Activated naive CD4-positive, alpha-beta T cell treated with anti-CD3 and anti-CD28 coated beads, Interleukin-2, amount 50 U/mL, for 16 hours (primary cell): ENCODE results near the gene VIPR2.
"Not testable (repeated sequence)": the region's sequence is repeated elsewhere in the genome, so short reads cannot be mapped to it uniquely, and the experiment has no call there.

Experiments
- DNase-seq: peaks from one replicate; pipeline ENCODE4 v3.0.0-alpha.2; 2020

The VIPR2 gene

GRCh38 chr7:159017741-159018140 lies 126.9 kb downstream of the VIPR2 start:
- DNase-seq: no peak

- no peak for DNase-seq
These were observed 127.5 kb downstream of the VIPR2 start for GRCh38 chr7:159017210-159017609.

GRCh38 chr7:159016591-159016990 lies 128.1 kb downstream of the VIPR2 start:
- no peak for DNase-seq

DNA sequence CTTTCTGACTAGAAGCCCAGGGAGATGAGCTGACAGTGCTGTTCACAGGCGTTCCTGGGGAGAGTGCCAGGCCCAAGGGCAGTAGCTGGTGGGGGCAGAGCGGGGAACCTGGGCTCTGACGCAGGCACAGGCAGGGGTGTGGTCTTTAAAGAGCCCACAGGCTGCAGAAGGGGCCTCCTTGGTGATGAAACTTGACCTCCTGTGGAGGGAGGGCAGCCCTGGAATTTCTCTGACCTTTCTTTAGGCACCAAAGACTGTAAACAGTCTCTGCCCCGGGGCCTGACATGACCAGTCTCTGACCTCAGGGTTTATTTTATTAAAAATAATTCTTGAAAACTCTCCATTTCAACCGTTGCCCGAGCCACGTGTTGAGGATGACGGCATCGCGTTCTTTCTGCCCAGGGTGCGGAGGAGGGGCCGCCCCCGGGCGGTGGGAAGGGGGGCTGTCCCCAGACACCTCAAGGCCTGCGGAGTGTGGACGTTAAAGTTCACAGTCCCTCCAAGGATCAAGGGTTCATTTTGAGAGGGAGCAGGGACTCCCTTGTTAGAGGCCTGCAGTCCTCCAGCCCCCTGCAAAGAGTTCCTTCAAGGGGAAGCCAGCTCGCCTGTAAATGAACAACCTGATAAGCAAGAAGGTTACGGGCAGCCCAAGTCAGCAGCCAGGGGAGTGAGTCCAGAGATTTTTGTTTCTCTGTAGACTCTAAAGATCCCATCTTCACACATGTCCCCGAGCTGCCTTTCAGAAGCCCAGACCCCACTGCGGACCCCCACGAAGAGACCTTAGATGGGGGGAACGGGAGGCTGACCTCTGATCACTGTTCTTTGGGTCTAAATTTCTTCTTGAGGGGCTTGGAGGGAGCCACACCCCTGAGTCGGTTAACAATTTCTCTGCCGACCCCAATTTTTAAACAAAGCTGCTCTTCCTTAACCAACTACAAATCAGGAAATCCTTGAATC lies 128.9 kb downstream of the VIPR2 start:
- no peak for DNase-seq

- DNase-seq: no peak
These were observed 129.6 kb downstream of the VIPR2 start for GRCh38 chr7:159015081-159015453.

GRCh38 chr7:159014297-159015062 lies 130.2 kb downstream of the VIPR2 start:
- DNase-seq: no peak

- no peak for DNase-seq
These were observed 130.8 kb downstream of the VIPR2 start for GRCh38 chr7:159013825-159014289.

- DNase-seq: no peak
These were observed 131.4 kb downstream of the VIPR2 start for GRCh38 chr7:159013181-159013690.

DNA sequence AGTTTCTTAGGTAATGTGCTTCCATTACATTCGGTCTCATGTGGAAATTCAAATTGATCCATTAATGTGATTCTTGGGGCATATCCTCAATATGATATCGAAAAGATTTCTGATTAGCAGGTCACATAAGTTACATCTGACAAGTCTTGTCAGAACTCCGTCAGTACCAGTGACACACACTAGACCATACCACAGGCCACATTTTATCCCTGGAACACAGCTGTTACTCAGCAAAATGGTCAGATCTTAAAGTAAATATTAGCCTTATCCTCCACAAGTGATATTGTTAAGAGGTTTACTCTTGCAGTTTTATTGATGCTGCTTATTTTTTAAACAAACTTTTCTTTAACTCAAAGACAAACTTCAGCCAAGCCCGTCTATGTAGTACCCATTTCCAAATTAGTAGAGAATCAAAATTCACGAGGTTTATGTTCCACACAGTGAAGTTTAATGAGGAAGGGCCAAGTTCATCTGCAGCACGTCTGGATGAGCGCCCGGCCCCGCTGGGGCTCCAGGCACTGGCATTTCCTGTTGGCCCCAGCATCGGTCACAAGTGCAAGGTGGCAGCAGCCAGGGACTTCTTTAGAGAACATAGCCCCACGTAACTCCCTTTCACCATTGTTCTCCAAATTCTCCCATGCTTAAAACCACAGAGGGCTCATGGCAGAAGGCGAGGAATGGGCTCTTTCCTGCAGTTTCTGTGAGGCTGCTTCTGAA lies 132.2 kb downstream of the VIPR2 start:
- no peak for DNase-seq

- no peak for DNase-seq
These were observed 133.0 kb downstream of the VIPR2 start for GRCh38 chr7:159011722-159012022.

DNA sequence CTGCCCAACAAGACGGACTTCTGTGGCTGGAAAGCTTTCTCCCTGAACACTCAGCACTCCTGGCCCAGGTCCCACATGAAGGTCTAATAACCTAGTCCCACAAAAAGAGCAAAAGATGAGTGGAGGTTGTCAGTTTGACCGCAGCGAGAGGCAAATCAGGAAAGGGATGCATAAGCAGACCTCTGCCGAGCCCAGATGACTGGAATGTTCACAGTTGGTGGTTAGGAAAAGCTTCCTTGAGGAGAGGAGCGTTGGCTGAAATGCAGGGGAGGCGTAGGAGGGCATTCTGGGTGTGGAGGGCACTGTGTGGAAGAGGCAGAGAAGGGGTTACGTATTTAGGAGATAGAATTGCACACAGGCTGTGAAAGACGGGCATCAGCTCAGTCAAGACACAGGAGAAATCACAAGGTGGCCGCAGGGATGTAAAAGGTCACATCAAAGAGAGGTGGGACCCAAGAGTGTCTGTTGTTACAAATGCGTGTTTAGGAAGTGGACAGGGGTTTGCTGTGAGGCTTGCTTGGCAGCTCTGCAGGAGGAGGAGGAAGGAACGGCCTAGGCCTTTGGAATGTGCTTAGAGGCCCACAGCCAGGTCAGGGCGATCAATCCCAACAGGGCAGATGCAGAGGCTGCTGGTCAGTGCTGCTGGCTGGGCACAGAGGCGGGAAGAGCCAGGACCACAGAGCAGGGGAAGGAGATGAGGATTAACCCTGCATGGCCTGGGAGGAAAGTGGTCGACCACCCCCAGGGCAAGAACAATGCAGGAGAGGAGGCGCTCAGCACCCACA lies 133.5 kb downstream of the VIPR2 start:
- peak; percentile 2 for DNase-seq

DNA sequence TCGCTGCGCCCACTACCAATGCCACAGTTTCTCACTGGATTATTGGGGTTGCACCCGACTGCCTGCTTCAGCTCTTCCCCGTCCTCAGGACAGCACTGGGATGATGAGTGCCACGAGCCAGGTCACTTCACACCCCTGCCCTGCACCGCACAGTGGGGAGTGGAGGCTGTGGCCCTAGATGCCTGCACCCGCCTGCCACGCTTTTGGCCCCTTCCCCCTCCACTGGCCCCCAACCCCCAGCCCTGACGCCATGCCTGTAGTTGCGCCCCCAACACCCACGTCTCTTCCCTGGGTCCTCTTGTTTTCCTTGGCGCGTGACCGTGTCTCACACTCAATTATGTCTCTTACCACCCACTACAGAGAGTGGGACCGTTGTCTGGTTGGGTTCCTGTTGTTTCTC lies 134.3 kb downstream of the VIPR2 start:
- DNase-seq: peak; percentile 4

DNA sequence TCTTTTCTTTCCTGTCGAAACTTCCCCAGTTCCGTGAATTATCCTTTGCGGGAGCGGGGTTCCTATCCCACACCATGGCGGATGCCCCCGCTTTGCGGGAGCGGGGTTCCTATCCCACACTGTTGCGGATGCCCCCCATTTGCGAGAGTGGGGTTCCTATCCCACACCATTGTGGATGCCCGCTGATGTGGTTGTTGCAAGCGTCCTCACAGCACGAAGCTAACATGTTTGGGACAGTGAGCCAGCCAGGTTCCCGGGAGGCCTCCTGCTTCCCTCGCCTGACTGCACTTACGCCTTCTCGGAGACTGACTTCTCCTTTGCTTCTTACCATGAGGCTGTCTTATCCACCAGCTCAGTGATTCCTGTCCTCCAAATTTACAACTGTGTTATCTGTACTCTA lies 134.7 kb downstream of the VIPR2 start:
- peak; percentile 0 for DNase-seq

- peak; percentile 2 for DNase-seq
These were observed 136.2 kb downstream of the VIPR2 start for GRCh38 chr7:159008417-159008816.

GRCh38 chr7:159007996-159008389 lies 136.7 kb downstream of the VIPR2 start:
- DNase-seq: no peak

- DNase-seq: peak; percentile 3
These were observed 137.2 kb downstream of the VIPR2 start for GRCh38 chr7:159007364-159007995.

- no peak for DNase-seq
These were observed 138.0 kb downstream of the VIPR2 start for GRCh38 chr7:159006610-159007130.

GRCh38 chr7:159006022-159006609 lies 138.6 kb downstream of the VIPR2 start:
- not testable (repeated sequence) for DNase-seq

DNA sequence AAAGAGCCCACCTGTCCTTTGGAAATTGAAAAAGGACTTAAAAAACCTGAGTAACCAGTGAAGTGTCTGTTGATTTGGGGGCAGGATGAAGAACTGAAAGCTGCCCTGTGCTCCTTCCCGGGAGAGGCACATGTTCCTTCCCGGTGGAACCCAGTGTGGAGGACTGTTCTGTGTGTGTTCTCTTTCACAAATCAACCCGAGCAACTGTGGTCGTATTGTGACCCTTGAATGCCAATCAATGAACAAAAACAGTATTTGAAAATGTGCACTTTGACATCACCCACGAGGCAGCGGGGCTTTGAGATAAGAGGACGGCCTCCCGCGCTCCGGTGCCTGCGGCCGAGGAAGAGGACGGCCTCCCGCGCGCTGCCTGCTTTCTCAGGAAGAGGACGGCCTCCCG lies 139.0 kb downstream of the VIPR2 start:
- DNase-seq: no peak

GRCh38 chr7:159004411-159004810 lies 140.3 kb downstream of the VIPR2 start:
- no peak for DNase-seq

GRCh38 chr7:159001811-159002210 lies 142.9 kb downstream of the VIPR2 start:
- DNase-seq: no peak
